ENCODE data around the gene TBC1D14. TPM values are rescaled to one million over a fixed set of nuclear protein-coding genes. Genes with fewer than 3 reads are reported as not detected.
"Not testable (repeated sequence)": the region's sequence is repeated elsewhere in the genome, so short reads cannot be mapped to it uniquely, and the experiment has no call there.

The TBC1D14 gene
- total RNA-seq, 1 donor from 2014 or later, result 33.2 TPM

GRCh38 chr4:6971536-6972374 is 62.1 kb downstream of the TBC1D14 start:
- no peak overlapping the region for H3K4me3 Mint-ChIP-seq (ENCODE audit: unreplicated experiment)

DNA sequence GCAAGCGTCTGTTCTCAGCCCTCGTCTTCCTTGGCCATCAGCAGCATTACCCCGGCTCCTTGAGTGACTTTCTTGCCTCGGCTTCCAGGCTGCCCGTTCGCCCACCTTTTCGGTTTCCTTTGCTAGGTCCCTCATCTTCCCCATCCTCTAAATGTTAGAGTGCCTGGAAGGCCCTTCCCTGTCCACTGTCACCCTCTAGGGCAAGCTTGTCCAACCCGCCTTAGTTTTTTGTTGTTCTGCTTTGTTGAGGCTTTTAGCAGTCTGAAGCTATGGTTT is 62.7 kb downstream of the TBC1D14 start:
- no peaks in the 10 kb centered on the region for H3K9me3 Mint-ChIP-seq (ENCODE audit: unreplicated experiment)
- no peaks in the 10 kb centered on the region for H3K27me3 Mint-ChIP-seq (ENCODE audit: unreplicated experiment)
- peaks cover 5% of the 10 kb centered on the region for H3K36me3 Mint-ChIP-seq (ENCODE audit: unreplicated experiment)
- no peak overlapping the region for H3K4me3 Mint-ChIP-seq (ENCODE audit: unreplicated experiment)
- peaks cover 18% of the 10 kb centered on the region for H3K4me1 Mint-ChIP-seq (ENCODE audit: unreplicated experiment)
- peak; percentile 54 for DNase-seq (ENCODE audit: extremely low spot score, unreplicated experiment)
- H3K27ac Mint-ChIP-seq (ENCODE audit: unreplicated experiment), result no peak overlapping the region
- TF ChIP-seq, protein P1, sequence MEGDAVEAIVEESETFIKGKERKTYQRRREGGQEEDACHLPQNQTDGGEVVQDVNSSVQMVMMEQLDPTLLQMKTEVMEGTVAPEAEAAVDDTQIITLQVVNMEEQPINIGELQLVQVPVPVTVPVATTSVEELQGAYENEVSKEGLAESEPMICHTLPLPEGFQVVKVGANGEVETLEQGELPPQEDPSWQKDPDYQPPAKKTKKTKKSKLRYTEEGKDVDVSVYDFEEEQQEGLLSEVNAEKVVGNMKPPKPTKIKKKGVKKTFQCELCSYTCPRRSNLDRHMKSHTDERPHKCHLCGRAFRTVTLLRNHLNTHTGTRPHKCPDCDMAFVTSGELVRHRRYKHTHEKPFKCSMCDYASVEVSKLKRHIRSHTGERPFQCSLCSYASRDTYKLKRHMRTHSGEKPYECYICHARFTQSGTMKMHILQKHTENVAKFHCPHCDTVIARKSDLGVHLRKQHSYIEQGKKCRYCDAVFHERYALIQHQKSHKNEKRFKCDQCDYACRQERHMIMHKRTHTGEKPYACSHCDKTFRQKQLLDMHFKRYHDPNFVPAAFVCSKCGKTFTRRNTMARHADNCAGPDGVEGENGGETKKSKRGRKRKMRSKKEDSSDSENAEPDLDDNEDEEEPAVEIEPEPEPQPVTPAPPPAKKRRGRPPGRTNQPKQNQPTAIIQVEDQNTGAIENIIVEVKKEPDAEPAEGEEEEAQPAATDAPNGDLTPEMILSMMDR (IDR thresholded peaks at IDR 0.05), result no peak

More at GRCh38 chr4:6971536-6972374, 62.1 kb downstream of the TBC1D14 start:
- no peak overlapping the region for H3K27ac Mint-ChIP-seq (ENCODE audit: unreplicated experiment)
- H3K27me3 Mint-ChIP-seq (ENCODE audit: unreplicated experiment), result no peaks in the 10 kb centered on the region
- TF ChIP-seq, protein P1 (IDR thresholded peaks at IDR 0.05), result no peak
- no peaks in the 10 kb centered on the region for H3K9me3 Mint-ChIP-seq (ENCODE audit: unreplicated experiment)
- peaks cover 5% of the 10 kb centered on the region for H3K36me3 Mint-ChIP-seq (ENCODE audit: unreplicated experiment)
- H3K4me1 Mint-ChIP-seq (ENCODE audit: unreplicated experiment), result peaks cover 18% of the 10 kb centered on the region
- peak; percentile 56 for DNase-seq (ENCODE audit: extremely low spot score, unreplicated experiment)

GRCh38 chr4:6972911-6973310 is 63.3 kb downstream of the TBC1D14 start:
- DNase-seq (ENCODE audit: extremely low spot score, unreplicated experiment), result peak; percentile 13
- Mint-ChIP-seq H3K4me1 (ENCODE audit: unreplicated experiment) (peaks cover 18% of the 10 kb centered on the region), H3K27me3 (ENCODE audit: unreplicated experiment) (no peaks in the 10 kb centered on the region), H3K36me3 (ENCODE audit: unreplicated experiment) (peaks cover 5% of the 10 kb centered on the region), H3K9me3 (ENCODE audit: unreplicated experiment) (no peaks in the 10 kb centered on the region), H3K4me3 (ENCODE audit: unreplicated experiment) (no peak overlapping the region), H3K27ac (ENCODE audit: unreplicated experiment) (peak overlapping the region; percentile 1)
- TF ChIP-seq, protein P1 (IDR thresholded peaks at IDR 0.05), result no peak

- no peaks in the 10 kb centered on the region for H3K9me3 Mint-ChIP-seq (ENCODE audit: unreplicated experiment)
- no peaks in the 10 kb centered on the region for H3K27me3 Mint-ChIP-seq (ENCODE audit: unreplicated experiment)
- no peaks in the 10 kb centered on the region for H3K36me3 Mint-ChIP-seq (ENCODE audit: unreplicated experiment)
- H3K4me3 Mint-ChIP-seq (ENCODE audit: unreplicated experiment), result no peak overlapping the region
- TF ChIP-seq, protein P1 (IDR thresholded peaks at IDR 0.05), result peak; percentile 90
- DNase-seq (ENCODE audit: extremely low spot score, unreplicated experiment), result peak; percentile 95
- no peak overlapping the region for H3K27ac Mint-ChIP-seq (ENCODE audit: unreplicated experiment)
- H3K4me1 Mint-ChIP-seq (ENCODE audit: unreplicated experiment), result peaks cover 18% of the 10 kb centered on the region
Observed at GRCh38 chr4:6974138-6974848, 64.7 kb downstream of the TBC1D14 start.

DNA sequence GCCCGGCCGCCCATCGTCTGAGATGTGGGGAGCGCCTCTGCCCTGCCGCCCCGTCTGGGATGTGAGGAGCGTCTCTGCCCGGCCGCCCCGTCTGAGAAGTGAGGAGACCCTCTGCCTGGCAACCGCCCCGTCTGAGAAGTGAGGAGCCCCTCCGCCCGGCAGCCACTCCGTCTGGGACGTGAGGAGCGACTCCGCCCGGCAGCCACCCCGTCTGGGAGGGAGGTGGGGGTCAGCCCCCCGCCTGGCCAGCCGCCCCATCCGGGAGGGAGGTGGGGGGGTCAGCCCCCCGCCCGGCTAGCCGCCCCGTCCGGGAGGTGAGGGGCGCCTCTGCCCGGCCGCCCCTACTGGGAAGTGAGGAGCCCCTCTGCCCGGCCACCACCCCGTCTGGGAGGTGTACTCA is 68.2 kb downstream of the TBC1D14 start:
- H3K27ac Mint-ChIP-seq (ENCODE audit: unreplicated experiment); H3K36me3 Mint-ChIP-seq (ENCODE audit: unreplicated experiment); H3K4me3 Mint-ChIP-seq (ENCODE audit: unreplicated experiment); H3K27me3 Mint-ChIP-seq (ENCODE audit: unreplicated experiment); H3K9me3 Mint-ChIP-seq (ENCODE audit: unreplicated experiment): not testable (repeated sequence)
- peaks cover 12% of the 10 kb centered on the region for H3K4me1 Mint-ChIP-seq (ENCODE audit: unreplicated experiment)
- peak; percentile 54 for DNase-seq (ENCODE audit: extremely low spot score, unreplicated experiment)

All from osteocyte (in vitro differentiated cells).